ENCODE results near the gene PHF24. TPM values are rescaled to one million over a fixed set of nuclear protein-coding genes. Genes with fewer than 3 reads are reported as not detected.

PHF24 gene
- total RNA-seq, 1 experiment from 2014 or later = 0.47 TPM

GRCh38 chr9:34927061-34927460 is 31.0 kb upstream of the PHF24 start:
- no peak overlapping the region for H3K9ac ChIP-seq (ENCODE audit: low read length)
- TF ChIP-seq EZH2 (IDR thresholded peaks at IDR 0.05) (no peak), ELF1 (IDR thresholded peaks at IDR 0.05; ENCODE audit: borderline replicate concordance, low read depth) (no peak), YY1 (IDR thresholded peaks at IDR 0.05; ENCODE audit: extremely low read depth, insufficient replicate concordance, low read depth, low read length) (no peak), FOSL1 (IDR thresholded peaks at IDR 0.05; ENCODE audit: low read depth) (no peak), JUND (IDR thresholded peaks at IDR 0.05) (no peak), ZBTB33 (IDR thresholded peaks at IDR 0.05; ENCODE audit: extremely low read depth, insufficient replicate concordance, low read length) (no peak)
- no peaks in the 10 kb centered on the region for H3K79me2 ChIP-seq (ENCODE audit: insufficient read depth, low read length)
- intact Hi-C loops (cut with micrococcal nuclease) = no loop called here
- H3K4me3 ChIP-seq (replicated peaks in 1 of 2; ENCODE audit: low read depth in 1 of 2, low read length in 2 of 2) = no peak overlapping the region
- ChIA-PET POLR2A (no interaction called here), RAD21 (ENCODE audit: low non-redundant PET in 1 of 2, low total read pairs in 2 of 2, uncharacterized antibody in 2 of 2, unreplicated experiment in 2 of 2) (no interaction called here), CTCF (interaction anchor here (1.2 kb wide), 1 partner anchor 27 kb away, joined by 3 read pairs; no protein-coding TSS in a partner anchor)
- no peaks in the 10 kb centered on the region for H3K9me2 ChIP-seq (ENCODE audit: insufficient read depth)
- DNase-seq (ENCODE audit: low read depth, low spot score) (no peak), ATAC-seq (no peak)
- H3K27ac ChIP-seq (ENCODE audit: low read depth, low read length) = no peak overlapping the region
- H2AFZ ChIP-seq (ENCODE audit: low read depth, low read length, poor library complexity, severe bottlenecking) = no peak overlapping the region
- H3K9me3 ChIP-seq (ENCODE audit: control insufficient read depth in 1 of 2, insufficient read depth in 1 of 2, low read depth in 1 of 2, low read length in 2 of 2) = no peaks in the 10 kb centered on the region; a peak in 1 of 4 replicates
- no peaks in the 10 kb centered on the region for H3K36me3 ChIP-seq (ENCODE audit: control insufficient read depth in 1 of 2, insufficient read depth in 2 of 2, low read length in 2 of 2)
- H3K4me1 ChIP-seq (ENCODE audit: control insufficient read depth in 1 of 2, insufficient read depth in 2 of 2, low read length in 2 of 2) = no peaks in the 10 kb centered on the region
- H3K4me2 ChIP-seq (ENCODE audit: low read length) = no peak overlapping the region
- no TSS peak for BruUV-seq (replicated peaks)
- H4K20me1 ChIP-seq (ENCODE audit: insufficient read depth) = no peaks in the 10 kb centered on the region
- peaks cover 4% of the 10 kb centered on the region; the same call in 1 of the 2 replicates for H3K27me3 ChIP-seq (ENCODE audit: insufficient read depth, low read length)

GRCh38 chr9:34928921-34929320 is 29.2 kb upstream of the PHF24 start:
- H3K4me3 ChIP-seq (replicated peaks in 1 of 2; ENCODE audit: low read depth in 1 of 2, low read length in 2 of 2) = no peak overlapping the region
- H3K9me3 ChIP-seq (ENCODE audit: control insufficient read depth in 1 of 2, insufficient read depth in 1 of 2, low read depth in 1 of 2, low read length in 2 of 2) = no peaks in the 10 kb centered on the region
- ChIA-PET RAD21 (ENCODE audit: low non-redundant PET in 1 of 2, low total read pairs in 2 of 2, uncharacterized antibody in 2 of 2, unreplicated experiment in 2 of 2) (no interaction called here), CTCF (interaction anchor here (0.9 to 2.7 kb wide), 13 partner anchors 9 to 184 kb away, joined by 3 to 23 read pairs (median 4); partner anchors contain the start of gene VCP), POLR2A (no interaction called here)
- DNase-seq (ENCODE audit: low read depth, low spot score) (no peak), ATAC-seq (no peak)
- no peaks in the 10 kb centered on the region for H3K4me1 ChIP-seq (ENCODE audit: control insufficient read depth in 1 of 2, insufficient read depth in 2 of 2, low read length in 2 of 2)
- peaks cover 4% of the 10 kb centered on the region; the same call in 1 of the 2 replicates for H3K27me3 ChIP-seq (ENCODE audit: insufficient read depth, low read length)
- no peaks in the 10 kb centered on the region for H3K36me3 ChIP-seq (ENCODE audit: control insufficient read depth in 1 of 2, insufficient read depth in 2 of 2, low read length in 2 of 2)
- H3K27ac ChIP-seq (ENCODE audit: low read depth, low read length) = no peak overlapping the region
- no peaks in the 10 kb centered on the region for H3K9me2 ChIP-seq (ENCODE audit: insufficient read depth)
- no peaks in the 10 kb centered on the region for H4K20me1 ChIP-seq (ENCODE audit: insufficient read depth)
- H3K4me2 ChIP-seq (ENCODE audit: low read length) = no peak overlapping the region
- intact Hi-C loops (cut with micrococcal nuclease) = no loop called here
- H3K79me2 ChIP-seq (ENCODE audit: insufficient read depth, low read length) = no peaks in the 10 kb centered on the region
- no peak overlapping the region for H2AFZ ChIP-seq (ENCODE audit: low read depth, low read length, poor library complexity, severe bottlenecking)
- BruUV-seq (replicated peaks) = no TSS peak
- no peak overlapping the region for H3K9ac ChIP-seq (ENCODE audit: low read length)
- TF ChIP-seq YY1 (IDR thresholded peaks at IDR 0.05; ENCODE audit: extremely low read depth, insufficient replicate concordance, low read depth, low read length) = no peak
- TF ChIP-seq JUND (IDR thresholded peaks at IDR 0.05) = no peak
- no peak for TF ChIP-seq EGR1 (IDR thresholded peaks at IDR 0.05; ENCODE audit: low read depth)
- TF ChIP-seq ELF1 (IDR thresholded peaks at IDR 0.05; ENCODE audit: borderline replicate concordance, low read depth) = no peak
- TF ChIP-seq SRF (IDR thresholded peaks at IDR 0.05; ENCODE audit: low read depth) = no peak
- TF ChIP-seq ZFX (IDR thresholded peaks at IDR 0.05) = no peak
- no peak for TF ChIP-seq CTCF (IDR thresholded peaks at IDR 0.05 in 2 of 3, conservative IDR thresholded peaks at IDR 0.05 in 1 of 3; ENCODE audit: borderline replicate concordance in 1 of 3, insufficient read depth in 1 of 3, low read depth in 2 of 3, low read length in 2 of 3)
- no peak for TF ChIP-seq ZBTB33 (IDR thresholded peaks at IDR 0.05; ENCODE audit: extremely low read depth, insufficient replicate concordance, low read length)
- no peak for TF ChIP-seq FOSL1 (IDR thresholded peaks at IDR 0.05; ENCODE audit: low read depth)
- TF ChIP-seq TCF7L2 (IDR thresholded peaks at IDR 0.05; ENCODE audit: borderline replicate concordance, extremely low read depth, insufficient read depth, insufficient read length) = no peak
- no peak for TF ChIP-seq MAX (IDR thresholded peaks at IDR 0.05)
